Epithelial cell of esophagus (primary cell): ENCODE results near the gene BLACAT1.
"Not testable (repeated sequence)": the region's sequence is repeated elsewhere in the genome, so short reads cannot be mapped to it uniquely, and the experiment has no call there.

Source experiments
- DNase-seq: peaks from one replicate; pipeline ENCODE4 v3.0.0; 2010; ENCODE audit warnings: low read depth
- H3K4me3 ChIP-seq: 2 replicates; pipeline ENCODE4 v1.5.1; 2011; ENCODE audit warnings: mild to moderate bottlenecking, low read length, control low read depth
- CTCF ChIP-seq: IDR thresholded peaks from 2 replicates; pipeline ENCODE4 v1.5.1; 2011; ENCODE audit warnings: low read depth, mild to moderate bottlenecking, low read length, control low read depth, inconsistent platforms; ENCODE audit not compliant: insufficient read depth; ENCODE audit errors: missing control alignments

BLACAT1 gene

GRCh38 chr1:205434738-205435137, 21.1 kb downstream of the BLACAT1 start:
- TF ChIP-seq CTCF: no peak
- no peak overlapping the region for H3K4me3 ChIP-seq
- no peak for DNase-seq

GRCh38 chr1:205432692-205433091, 23.2 kb downstream of the BLACAT1 start:
- DNase-seq: not testable (repeated sequence)

GRCh38 chr1:205432116-205432515, 23.7 kb downstream of the BLACAT1 start:
- no peak overlapping the region for H3K4me3 ChIP-seq

More at GRCh38 chr1:205432692-205433091, 23.2 kb downstream of the BLACAT1 start:
- not testable (repeated sequence) for H3K4me3 ChIP-seq

GRCh38 chr1:205430696-205431305, 25.0 kb downstream of the BLACAT1 start:
- peak; percentile 89 for TF ChIP-seq CTCF
- DNase-seq: peak; percentile 49

More at GRCh38 chr1:205432116-205432515, 23.7 kb downstream of the BLACAT1 start:
- DNase-seq: no peak
- no peak for TF ChIP-seq CTCF

GRCh38 chr1:205429762-205430695, 25.8 kb downstream of the BLACAT1 start:
- no peak for TF ChIP-seq CTCF
- no peak for DNase-seq
- peak overlapping the region; percentile 47 for H3K4me3 ChIP-seq

More at GRCh38 chr1:205430696-205431305, 25.0 kb downstream of the BLACAT1 start:
- H3K4me3 ChIP-seq: peak overlapping the region; percentile 47

GRCh38 chr1:205424901-205425600, 30.8 kb downstream of the BLACAT1 start:
- H3K4me3 ChIP-seq: no peak overlapping the region
- DNase-seq: no peak
- no peak for TF ChIP-seq CTCF
